Esophagus muscularis mucosa (tissue), 3 donors: Measurements from ENCODE around the gene RALGAPB.
"Not testable (repeated sequence)": the region's sequence is repeated elsewhere in the genome, so short reads cannot be mapped to it uniquely, and the experiment has no call there.

Source experiments
- CTCF ChIP-seq, 3 experiments: fragments of 200-600 bp in 2 of 3; fragments of 450-650 bp in 1 of 3; sonication (generic) in 2 of 3; IDR thresholded peaks; one replicate each; pipeline ENCODE4 v1.5.1; 2017 to 2019; ENCODE audit warnings: antibody characterized with exemption in 3 of 3, mild to moderate bottlenecking in 2 of 3, moderate library complexity in 1 of 3
- POLR2A ChIP-seq: fragments of 450-650 bp; IDR thresholded peaks from one replicate; pipeline ENCODE4 v1.6.1; 2017; ENCODE audit warnings: antibody characterized with exemption, moderate library complexity, mild to moderate bottlenecking, low read depth
- POLR2AphosphoS5 ChIP-seq, 2 donors: sonication (generic); formaldehyde crosslinking; IDR thresholded peaks; one replicate each; pipeline ENCODE4 v1.6.1; 2017; ENCODE audit warnings: antibody characterized with exemption in 2 of 2

- not testable (repeated sequence) for TF ChIP-seq CTCF (IDR thresholded peaks at IDR 0.05); POLR2A; POLR2AphosphoS5 (IDR thresholded peaks at IDR 0.05)
Observed at GRCh38 chr20:38592411-38592790, 119.8 kb downstream of the RALGAPB start.
